DOHH2 (cell line): ENCODE data around the gene CUL9.

Experiments used
- H3F3A ChIP-seq: fragments of 200-600 bp; sonication (generic), shearing (Covaris generic); 2 replicates; pipeline ENCODE4 v1.6.0; 2016; ENCODE audit warnings: antibody characterized with exemption, mild to moderate bottlenecking; ENCODE audit not compliant: control insufficient read depth, insufficient read depth
- H3K27ac ChIP-seq: fragments of 200-600 bp; sonication (generic); 2 replicates; pipeline ENCODE4 v1.5.1; 2014; ENCODE audit warnings: low read depth, mild to moderate bottlenecking, low read length, moderate library complexity
- H3K27me3 ChIP-seq: fragments of 200-600 bp; sonication (generic); 2 replicates; pipeline ENCODE4 v1.6.1; 2014; ENCODE audit warnings: mild to moderate bottlenecking, low read length, mixed read lengths; ENCODE audit not compliant: control insufficient read depth
- H3K36me3 ChIP-seq: fragments of 200-600 bp; sonication (generic); 2 replicates; pipeline ENCODE4 v1.6.1; 2014; ENCODE audit warnings: mild to moderate bottlenecking, low read length, moderate library complexity, mixed read lengths; ENCODE audit not compliant: control insufficient read depth
- H3K4me1 ChIP-seq: fragments of 200-600 bp; sonication (generic); 2 replicates; pipeline ENCODE4 v1.6.1; 2014; ENCODE audit warnings: mild to moderate bottlenecking, low read length, mixed read lengths; ENCODE audit not compliant: control insufficient read depth
- H3K4me2 ChIP-seq: fragments of 200-600 bp; sonication (generic); 2 replicates; pipeline ENCODE4 v1.6.0; 2014; ENCODE audit warnings: mild to moderate bottlenecking, low read length, moderate library complexity
- H3K4me3 ChIP-seq: fragments of 200-600 bp; sonication (generic); 2 replicates; pipeline ENCODE4 v1.5.1; 2014; ENCODE audit warnings: mild to moderate bottlenecking, low read length, mixed read lengths
- H3K79me2 ChIP-seq: fragments of 200-600 bp; sonication (generic); 2 replicates; pipeline ENCODE4 v1.6.1; 2014; ENCODE audit warnings: mild to moderate bottlenecking, low read length, mixed read lengths; ENCODE audit not compliant: control insufficient read depth
- H3K9me2 ChIP-seq: fragments of 200-600 bp; sonication (generic); replicated peaks from 2 replicates; pipeline ENCODE4 v1.6.1; 2014; ENCODE audit warnings: mild to moderate bottlenecking, low read length, mixed read lengths; ENCODE audit not compliant: control insufficient read depth
- H3K9me3 ChIP-seq: fragments of 200-600 bp; sonication (generic); 2 replicates; pipeline ENCODE4 v1.6.1; 2014; ENCODE audit warnings: antibody characterized with exemption, low read length, mixed read lengths; ENCODE audit not compliant: control insufficient read depth, insufficient read depth
- H4K20me1 ChIP-seq: fragments of 200-600 bp; sonication (generic); 2 replicates; pipeline ENCODE4 v1.6.0; 2014; ENCODE audit warnings: low read depth, mild to moderate bottlenecking, antibody characterized with exemption, low read length, moderate library complexity; ENCODE audit not compliant: control insufficient read depth, insufficient read depth
- CTCF ChIP-seq: fragments of 200-600 bp; sonication (generic); IDR thresholded peaks from one replicate; pipeline ENCODE4 v1.5.1; 2014; ENCODE audit warnings: antibody characterized with exemption, mild to moderate bottlenecking, low read depth, low read length; ENCODE audit not compliant: poor library complexity, severe bottlenecking
- EZH2phosphoT487 ChIP-seq: fragments of 200-600 bp; sonication (generic); IDR thresholded peaks from 2 replicates; pipeline ENCODE4 v1.6.1; 2017; ENCODE audit warnings: borderline replicate concordance, mild to moderate bottlenecking, antibody characterized with exemption, low read length, moderate library complexity, mixed read lengths

CUL9 gene

GRCh38 chr6:43253401-43253800, 71.4 kb downstream of the CUL9 start:
- H3K9me2 ChIP-seq: no peaks in the 10 kb centered on the region
- H3K4me3 ChIP-seq: no peak overlapping the region
- no peaks in the 10 kb centered on the region; the same call in 1 of the 2 replicates for H3F3A ChIP-seq
- H3K4me1 ChIP-seq: peaks cover 12% of the 10 kb centered on the region
- no peaks in the 10 kb centered on the region for H3K9me3 ChIP-seq
- H3K79me2 ChIP-seq: no peaks in the 10 kb centered on the region
- H3K27ac ChIP-seq: no peak overlapping the region
- H3K36me3 ChIP-seq: no peaks in the 10 kb centered on the region
- no peak overlapping the region for H3K4me2 ChIP-seq
- no peak for TF ChIP-seq EZH2phosphoT487
- TF ChIP-seq CTCF: no peak
- no peaks in the 10 kb centered on the region for H4K20me1 ChIP-seq
- peaks cover 18% of the 10 kb centered on the region for H3K27me3 ChIP-seq

GRCh38 chr6:43254138-43254817, 72.3 kb downstream of the CUL9 start:
- Histone ChIP-seq H3K27me3 (peaks cover 18% of the 10 kb centered on the region), H3K9me2 (no peaks in the 10 kb centered on the region), H3K36me3 (no peaks in the 10 kb centered on the region), H3F3A (no peaks in the 10 kb centered on the region; the same call in 1 of the 2 replicates), H3K9me3 (no peaks in the 10 kb centered on the region), H3K79me2 (no peaks in the 10 kb centered on the region), H3K4me3 (no peak overlapping the region), H3K4me1 (peaks cover 12% of the 10 kb centered on the region), H4K20me1 (no peaks in the 10 kb centered on the region), H3K27ac (no peak overlapping the region), H3K4me2 (no peak overlapping the region)
- TF ChIP-seq EZH2phosphoT487 (no peak), CTCF (no peak)

GRCh38 chr6:43254846-43255245, 72.8 kb downstream of the CUL9 start:
- H3K4me1 ChIP-seq: peaks cover 12% of the 10 kb centered on the region
- no peak overlapping the region for H3K4me2 ChIP-seq
- H3K4me3 ChIP-seq: no peak overlapping the region
- no peak overlapping the region for H3K27ac ChIP-seq
- peaks cover 18% of the 10 kb centered on the region for H3K27me3 ChIP-seq
- no peaks in the 10 kb centered on the region for H3K79me2 ChIP-seq
- no peaks in the 10 kb centered on the region for H3K36me3 ChIP-seq
- no peaks in the 10 kb centered on the region for H3K9me2 ChIP-seq
- no peaks in the 10 kb centered on the region; the same call in 1 of the 2 replicates for H3F3A ChIP-seq
- H3K9me3 ChIP-seq: no peaks in the 10 kb centered on the region
- H4K20me1 ChIP-seq: no peaks in the 10 kb centered on the region
- TF ChIP-seq EZH2phosphoT487: no peak
- no peak for TF ChIP-seq CTCF
